ENCODE results near the gene TMEM25.
A peak's percentile ranks its signal among the peaks of the same experiment; 100 is the strongest.
"Not testable (repeated sequence)": the region's sequence is repeated elsewhere in the genome, so short reads cannot be mapped to it uniquely, and the experiment has no call there.

Gene TMEM25

GRCh38 chr11:118530683-118531596 is at the start of gene TMEM25:
Gene TMEM25 (plus strand): TSS chr11:118531192. CDS start chr11:118531802, 610 bp downstream.
- peak; percentile 85 for DNase-seq (ENCODE audit: low spot score)

GRCh38 chr11:118481238-118481637 is 49.8 kb upstream of the TMEM25 start:
- not testable (repeated sequence) for DNase-seq (ENCODE audit: low spot score)

GRCh38 chr11:118484405-118484804 is 46.6 kb upstream of the TMEM25 start:
- DNase-seq (ENCODE audit: low spot score): no peak

GRCh38 chr11:118485273-118485672 is 45.7 kb upstream of the TMEM25 start:
- DNase-seq (ENCODE audit: low spot score): no peak

- peak; percentile 76 for DNase-seq (ENCODE audit: low spot score)
Measured at GRCh38 chr11:118488480-118489109, 42.4 kb upstream of the TMEM25 start.

- DNase-seq (ENCODE audit: low spot score): no peak
Measured at GRCh38 chr11:118491041-118491440, 40.0 kb upstream of the TMEM25 start.

GRCh38 chr11:118497831-118498230 is 33.2 kb upstream of the TMEM25 start:
- DNase-seq (ENCODE audit: low spot score): no peak

- no peak for DNase-seq (ENCODE audit: low spot score)
Measured at GRCh38 chr11:118503216-118503615, 27.8 kb upstream of the TMEM25 start.

- DNase-seq (ENCODE audit: low spot score): no peak
Measured at GRCh38 chr11:118511601-118512000, 19.4 kb upstream of the TMEM25 start.

- DNase-seq (ENCODE audit: low spot score): no peak
Measured at GRCh38 chr11:118514103-118514502, 16.9 kb upstream of the TMEM25 start.

- no peak for DNase-seq (ENCODE audit: low spot score)
Measured at GRCh38 chr11:118519549-118519948, 11.4 kb upstream of the TMEM25 start.

GRCh38 chr11:118521892-118522311 is 9.1 kb upstream of the TMEM25 start:
- DNase-seq (ENCODE audit: low spot score): no peak

GRCh38 chr11:118522571-118523072 is 8.4 kb upstream of the TMEM25 start:
- no peak for DNase-seq (ENCODE audit: low spot score)

- no peak for DNase-seq (ENCODE audit: low spot score)
Measured at GRCh38 chr11:118524356-118524755, 6.6 kb upstream of the TMEM25 start.

- no peak for DNase-seq (ENCODE audit: low spot score)
Measured at GRCh38 chr11:118524757-118525470, 6.1 kb upstream of the TMEM25 start.

GRCh38 chr11:118526688-118527087 is 4.3 kb upstream of the TMEM25 start:
- DNase-seq (ENCODE audit: low spot score): no peak

- no peak for DNase-seq (ENCODE audit: low spot score)
Measured at GRCh38 chr11:118527109-118527508, 3.9 kb upstream of the TMEM25 start, which contains the start of gene TTC36. Gene TTC36 (plus strand): TSS chr11:118527474. CDS start chr11:118527495, 21 bp downstream.

GRCh38 chr11:118528511-118528910 is 2.5 kb upstream of the TMEM25 start:
- DNase-seq (ENCODE audit: low spot score): no peak

- DNase-seq (ENCODE audit: low spot score): no peak
Measured at GRCh38 chr11:118529584-118530175, 1.3 kb upstream of the TMEM25 start.

GRCh38 chr11:118530180-118530682 is 761 bp upstream of the TMEM25 start:
- no peak for DNase-seq (ENCODE audit: low spot score)

- DNase-seq (ENCODE audit: low spot score): no peak
Measured at GRCh38 chr11:118531597-118532084, 649 bp downstream of the TMEM25 start.

Measured in left forelimb (tissue), 1 donor.